ENCODE results near the gene PAX3.

Gene PAX3

DNA sequence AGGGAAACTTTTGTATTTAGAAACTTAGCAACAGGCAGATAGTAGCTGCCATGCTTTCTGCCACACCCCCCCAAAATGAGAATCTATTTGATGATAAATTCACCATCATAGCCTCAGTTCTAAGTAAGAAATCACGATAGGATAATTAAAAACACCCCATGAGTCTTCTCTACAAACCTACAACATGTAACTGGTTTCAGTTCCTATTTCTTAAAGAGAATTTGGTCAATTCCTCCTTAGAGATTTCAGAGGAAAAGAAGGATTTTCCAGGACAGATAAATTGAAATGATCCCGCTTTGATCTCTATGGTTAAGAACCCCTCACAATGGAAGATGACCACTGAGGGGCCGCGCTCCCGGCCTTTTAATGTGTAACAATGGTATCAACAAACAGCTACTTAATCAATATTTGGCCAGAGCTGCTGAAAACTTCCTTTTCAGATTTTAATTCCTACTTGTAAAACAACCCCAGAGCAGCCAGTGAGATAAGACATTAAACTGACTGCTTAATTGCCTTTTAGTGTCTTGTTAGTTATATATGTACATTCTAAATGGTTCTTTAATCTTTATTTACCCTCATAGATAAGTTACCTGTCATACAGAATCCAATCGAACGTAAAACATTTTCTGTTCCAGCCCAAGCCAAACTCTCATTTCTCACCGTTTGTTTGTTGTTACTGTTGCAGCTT, 10.1 kb downstream of the PAX3 start:
- H4K20me1 ChIP-seq (ENCODE audit: low read depth, low read length): no peaks in the 10 kb centered on the region
- H3K9me2 ChIP-seq (replicated peaks; ENCODE audit: insufficient read depth, low read length): no peaks in the 10 kb centered on the region
- no peak overlapping the region for H3K4me2 ChIP-seq (ENCODE audit: low read depth, low read length, poor library complexity, severe bottlenecking)
- H3K27ac ChIP-seq (ENCODE audit: low read depth, low read length): no peak overlapping the region
- no peaks in the 10 kb centered on the region for H3K79me2 ChIP-seq (ENCODE audit: insufficient read depth, low read length)
- H3K4me3 ChIP-seq (ENCODE audit: insufficient read depth, low read length, poor library complexity, severe bottlenecking): no peak overlapping the region
- no peaks in the 10 kb centered on the region for H3K27me3 ChIP-seq (ENCODE audit: low read length)
- TF ChIP-seq, protein P1, sequence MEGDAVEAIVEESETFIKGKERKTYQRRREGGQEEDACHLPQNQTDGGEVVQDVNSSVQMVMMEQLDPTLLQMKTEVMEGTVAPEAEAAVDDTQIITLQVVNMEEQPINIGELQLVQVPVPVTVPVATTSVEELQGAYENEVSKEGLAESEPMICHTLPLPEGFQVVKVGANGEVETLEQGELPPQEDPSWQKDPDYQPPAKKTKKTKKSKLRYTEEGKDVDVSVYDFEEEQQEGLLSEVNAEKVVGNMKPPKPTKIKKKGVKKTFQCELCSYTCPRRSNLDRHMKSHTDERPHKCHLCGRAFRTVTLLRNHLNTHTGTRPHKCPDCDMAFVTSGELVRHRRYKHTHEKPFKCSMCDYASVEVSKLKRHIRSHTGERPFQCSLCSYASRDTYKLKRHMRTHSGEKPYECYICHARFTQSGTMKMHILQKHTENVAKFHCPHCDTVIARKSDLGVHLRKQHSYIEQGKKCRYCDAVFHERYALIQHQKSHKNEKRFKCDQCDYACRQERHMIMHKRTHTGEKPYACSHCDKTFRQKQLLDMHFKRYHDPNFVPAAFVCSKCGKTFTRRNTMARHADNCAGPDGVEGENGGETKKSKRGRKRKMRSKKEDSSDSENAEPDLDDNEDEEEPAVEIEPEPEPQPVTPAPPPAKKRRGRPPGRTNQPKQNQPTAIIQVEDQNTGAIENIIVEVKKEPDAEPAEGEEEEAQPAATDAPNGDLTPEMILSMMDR (IDR thresholded peaks at IDR 0.05; ENCODE audit: insufficient read depth, low read length, poor library complexity, severe bottlenecking): no peak
- TF ChIP-seq EZH2phosphoT487 (conservative IDR thresholded peaks at IDR 0.05; ENCODE audit: low read length): no peak
- H3K9ac ChIP-seq (ENCODE audit: low read length): no peak overlapping the region
- H2AFZ ChIP-seq (ENCODE audit: low read depth, low read length, severe bottlenecking): no peak overlapping the region
- H3F3A ChIP-seq (ENCODE audit: insufficient read depth): no peaks in the 10 kb centered on the region
- H3K9me3 ChIP-seq (ENCODE audit: insufficient read depth, low read length): no peaks in the 10 kb centered on the region
- no peaks in the 10 kb centered on the region for H3K36me3 ChIP-seq (ENCODE audit: low read length)

DNA sequence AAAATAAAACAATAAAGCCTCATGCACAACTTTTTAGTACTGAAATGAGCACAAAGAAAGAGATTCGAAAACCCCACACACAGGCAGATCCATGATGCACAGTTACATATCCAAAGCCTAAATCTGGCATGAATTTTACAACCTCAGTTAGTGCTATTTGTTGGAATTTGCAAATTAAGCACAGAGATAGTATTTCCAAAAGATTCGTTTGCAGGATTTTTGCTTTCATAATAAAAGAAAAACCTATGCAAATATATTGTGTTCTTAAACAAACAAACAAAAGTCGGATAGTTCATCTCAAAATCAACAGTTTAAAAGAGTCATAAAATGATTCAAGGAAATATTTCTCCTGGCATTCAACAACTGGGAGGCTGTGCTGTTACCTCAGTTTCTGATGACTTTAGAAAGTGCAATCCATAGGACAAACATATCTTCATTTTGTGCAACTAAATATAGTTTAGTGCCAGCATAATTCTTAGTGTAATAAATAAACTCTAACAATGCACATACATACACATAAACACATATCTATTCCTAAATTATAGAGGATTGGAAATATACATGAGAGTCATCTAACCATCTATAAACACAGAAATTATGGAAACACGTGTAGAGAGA, 10.8 kb downstream of the PAX3 start:
- Histone ChIP-seq H3K4me3 (ENCODE audit: insufficient read depth, low read length, poor library complexity, severe bottlenecking) (no peak overlapping the region), H2AFZ (ENCODE audit: low read depth, low read length, severe bottlenecking) (no peak overlapping the region), H4K20me1 (ENCODE audit: low read depth, low read length) (no peaks in the 10 kb centered on the region), H3K4me2 (ENCODE audit: low read depth, low read length, poor library complexity, severe bottlenecking) (no peak overlapping the region), H3K79me2 (ENCODE audit: insufficient read depth, low read length) (no peaks in the 10 kb centered on the region), H3K9ac (ENCODE audit: low read length) (no peak overlapping the region), H3K9me2 (replicated peaks; ENCODE audit: insufficient read depth, low read length) (no peaks in the 10 kb centered on the region), H3K36me3 (ENCODE audit: low read length) (no peaks in the 10 kb centered on the region), H3K27ac (ENCODE audit: low read depth, low read length) (no peak overlapping the region), H3K27me3 (ENCODE audit: low read length) (no peaks in the 10 kb centered on the region), H3F3A (ENCODE audit: insufficient read depth) (no peaks in the 10 kb centered on the region), H3K9me3 (ENCODE audit: insufficient read depth, low read length) (no peaks in the 10 kb centered on the region)
- TF ChIP-seq EZH2phosphoT487 (conservative IDR thresholded peaks at IDR 0.05; ENCODE audit: low read length): no peak
- TF ChIP-seq, protein P1 (IDR thresholded peaks at IDR 0.05; ENCODE audit: insufficient read depth, low read length, poor library complexity, severe bottlenecking): no peak

DNA sequence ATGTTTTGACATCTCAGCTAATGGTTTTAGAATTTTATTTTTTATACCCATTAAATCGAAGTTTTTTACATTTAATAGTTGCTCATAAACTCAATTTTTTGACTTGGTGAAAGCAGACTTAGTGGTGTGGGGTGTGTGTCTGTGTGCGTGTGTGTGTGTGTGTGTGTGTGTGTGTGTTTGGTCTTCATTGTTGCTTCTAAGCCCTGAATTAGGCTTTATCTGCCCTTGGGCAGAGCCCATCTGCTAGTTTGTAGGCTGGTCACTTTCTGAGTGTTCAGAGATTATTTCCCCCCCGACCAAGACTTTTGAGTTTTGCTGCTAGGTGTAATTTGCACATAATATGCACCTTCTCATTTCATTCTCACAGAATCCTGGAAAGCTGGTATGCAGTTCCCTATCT, 14.3 kb downstream of the PAX3 start:
- TF ChIP-seq, protein P1 (IDR thresholded peaks at IDR 0.05; ENCODE audit: insufficient read depth, low read length, poor library complexity, severe bottlenecking): no peak
- no peak for TF ChIP-seq EZH2phosphoT487 (conservative IDR thresholded peaks at IDR 0.05; ENCODE audit: low read length)
- Histone ChIP-seq H3K9me2 (replicated peaks; ENCODE audit: insufficient read depth, low read length) (no peaks in the 10 kb centered on the region), H3K9ac (ENCODE audit: low read length) (no peak overlapping the region), H3K27ac (ENCODE audit: low read depth, low read length) (no peak overlapping the region), H3K4me2 (ENCODE audit: low read depth, low read length, poor library complexity, severe bottlenecking) (no peak overlapping the region), H2AFZ (ENCODE audit: low read depth, low read length, severe bottlenecking) (no peak overlapping the region), H3K9me3 (ENCODE audit: insufficient read depth, low read length) (no peaks in the 10 kb centered on the region), H3K27me3 (ENCODE audit: low read length) (no peaks in the 10 kb centered on the region), H3K36me3 (ENCODE audit: low read length) (no peaks in the 10 kb centered on the region), H4K20me1 (ENCODE audit: low read depth, low read length) (no peaks in the 10 kb centered on the region), H3F3A (ENCODE audit: insufficient read depth) (no peaks in the 10 kb centered on the region), H3K79me2 (ENCODE audit: insufficient read depth, low read length) (no peaks in the 10 kb centered on the region), H3K4me3 (ENCODE audit: insufficient read depth, low read length, poor library complexity, severe bottlenecking) (no peak overlapping the region)
